Colon (tissue), 2 donors: ENCODE data around the gene AMIGO3.
"Not testable (repeated sequence)": the region's sequence is repeated elsewhere in the genome, so short reads cannot be mapped to it uniquely, and the experiment has no call there.

Experiments used
- FAIRE-seq: peaks from 2 replicates; lab custom pipeline; 2012; peaks lifted over from hg19 to GRCh38; lab: Jason Lieb, UNC
- donor health status: control.
- donor health status: control.

AMIGO3 gene

DNA sequence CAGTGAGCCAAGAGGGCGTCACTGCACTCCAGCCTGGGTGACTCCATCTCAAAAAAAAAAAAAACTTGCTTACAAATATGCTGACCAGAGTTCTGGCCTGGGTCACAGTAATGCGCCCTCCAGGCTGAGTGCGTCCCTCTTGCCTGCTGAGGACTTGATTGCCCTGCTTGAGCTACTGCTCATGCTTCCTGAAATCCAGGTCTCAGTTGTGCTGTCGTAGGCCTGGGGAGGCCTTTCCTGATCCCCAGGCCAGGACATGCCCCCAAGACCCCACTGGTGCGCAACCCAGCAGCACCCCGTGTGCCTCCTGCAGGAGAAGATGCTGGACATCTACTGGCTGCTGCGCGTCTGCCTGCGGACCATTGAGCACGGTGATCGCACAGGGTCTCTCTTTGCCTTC is 7.3 kb downstream of the AMIGO3 start:
- FAIRE-seq: no peak

DNA sequence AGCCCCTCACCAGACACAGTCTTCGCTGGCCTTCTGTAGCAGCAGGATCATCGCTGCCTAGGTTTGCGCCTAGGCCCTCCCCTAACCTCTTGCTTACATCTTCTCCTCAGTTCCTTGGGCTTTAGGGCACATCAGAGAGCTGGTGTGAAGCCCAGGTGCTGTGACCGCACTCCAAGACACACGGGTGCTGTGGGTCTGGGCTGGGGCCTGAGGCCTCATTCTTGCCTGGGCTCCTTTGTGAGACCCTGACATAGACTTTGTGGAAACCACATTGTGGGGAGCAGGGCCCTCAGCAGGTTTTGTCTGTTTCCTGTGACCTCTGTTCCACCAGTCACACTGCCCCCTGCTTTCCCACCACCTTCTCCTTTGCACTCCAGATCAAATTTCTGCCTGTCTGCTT is 8.0 kb downstream of the AMIGO3 start:
- FAIRE-seq: no peak

DNA sequence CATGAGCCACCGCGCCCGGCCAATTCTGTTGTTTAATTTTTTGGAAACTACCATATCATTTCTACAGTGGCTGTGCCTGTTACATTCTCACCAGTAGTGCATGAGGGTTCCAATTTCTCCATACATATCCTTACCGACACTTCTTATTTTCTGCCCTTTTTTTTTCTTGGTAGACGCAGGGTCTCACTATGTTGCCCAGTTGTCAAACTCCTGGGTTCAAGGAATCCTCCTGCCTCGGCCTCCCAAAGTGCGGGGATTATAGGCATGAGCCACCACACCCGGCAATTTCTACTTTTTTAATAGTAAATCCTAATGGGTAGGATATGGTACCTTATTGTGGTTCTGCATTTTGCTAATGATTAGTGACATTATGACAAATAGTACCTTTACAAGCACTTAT is 9.6 kb downstream of the AMIGO3 start:
- no peak for FAIRE-seq

DNA sequence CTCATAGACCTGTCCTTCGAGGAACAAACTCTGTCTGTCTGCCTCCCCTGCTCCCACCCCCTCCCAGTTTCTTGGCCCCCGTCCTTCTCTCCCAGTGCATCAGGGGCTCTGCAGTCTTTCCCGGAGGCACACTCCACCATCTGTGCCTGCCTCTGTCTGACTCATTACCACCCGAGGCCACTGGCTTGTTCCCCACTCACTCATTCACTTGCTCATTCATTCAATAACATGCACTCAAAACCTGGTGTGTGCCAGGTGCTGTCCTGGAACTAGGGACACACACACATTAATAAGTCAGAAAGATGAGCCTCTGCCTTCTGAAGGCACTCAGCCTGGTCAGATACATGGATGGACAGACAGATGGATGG is 12.4 kb downstream of the AMIGO3 start:
- no peak for FAIRE-seq

DNA sequence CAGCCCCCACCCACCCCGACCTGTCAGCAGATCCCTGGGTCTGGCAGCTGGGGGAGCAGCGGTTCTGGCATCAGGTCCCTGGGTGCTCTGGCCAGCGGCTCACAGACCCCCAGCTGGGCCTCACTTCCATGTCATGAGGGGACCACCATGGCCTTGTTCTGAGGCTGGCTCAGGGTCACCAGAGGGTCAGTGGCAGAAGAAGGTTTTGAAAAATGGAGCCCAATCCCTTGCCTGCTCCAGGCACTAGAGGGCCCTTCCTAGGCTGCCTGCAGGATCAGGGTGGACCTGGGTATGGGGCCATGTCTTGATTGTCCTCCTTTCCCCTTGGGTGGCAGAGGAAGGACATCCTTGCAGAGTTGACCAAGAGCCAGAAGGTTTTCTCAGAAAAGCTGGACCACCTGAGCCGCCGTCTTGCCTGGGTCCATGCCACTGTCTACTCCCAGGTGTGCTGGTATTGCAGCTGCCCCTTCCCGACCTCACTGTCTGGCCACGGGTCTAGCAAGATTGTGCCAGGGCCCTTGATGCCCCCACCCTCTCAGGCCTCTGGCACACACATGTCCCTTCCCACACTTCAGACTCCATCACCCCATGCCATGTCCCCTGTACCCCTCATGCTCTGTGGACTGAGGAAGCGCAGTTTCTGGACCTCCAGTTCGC is 12.9 kb downstream of the AMIGO3 start:
- no peak for FAIRE-seq

DNA sequence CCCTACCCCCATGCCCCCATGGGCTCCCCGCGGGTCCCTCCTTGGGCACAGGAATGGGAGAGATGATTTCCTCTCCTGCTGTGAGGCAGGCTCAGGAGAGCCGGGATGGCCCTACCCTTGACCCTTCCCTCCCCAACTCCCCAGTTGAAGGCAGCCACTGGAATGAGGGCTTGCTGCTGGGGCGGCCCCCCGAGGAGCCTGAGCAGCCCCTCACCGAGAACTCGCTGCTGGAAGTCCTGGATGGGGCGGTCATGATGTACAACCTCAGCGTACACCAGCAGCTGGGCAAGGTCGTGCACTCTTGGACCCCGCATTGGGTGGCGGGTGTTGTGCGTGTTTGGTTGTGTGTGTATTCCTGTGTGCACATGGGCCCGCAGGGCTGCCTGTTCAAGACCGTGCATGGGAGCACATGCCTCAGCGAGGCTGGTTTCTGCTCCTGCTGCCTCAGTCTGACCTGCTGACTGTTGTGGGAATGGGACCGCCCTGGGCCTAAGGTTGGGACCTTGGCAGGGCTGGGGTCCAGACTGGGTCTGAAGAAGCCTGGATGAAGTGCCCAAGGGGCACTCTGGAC is 14.0 kb downstream of the AMIGO3 start:
- no peak for FAIRE-seq

DNA sequence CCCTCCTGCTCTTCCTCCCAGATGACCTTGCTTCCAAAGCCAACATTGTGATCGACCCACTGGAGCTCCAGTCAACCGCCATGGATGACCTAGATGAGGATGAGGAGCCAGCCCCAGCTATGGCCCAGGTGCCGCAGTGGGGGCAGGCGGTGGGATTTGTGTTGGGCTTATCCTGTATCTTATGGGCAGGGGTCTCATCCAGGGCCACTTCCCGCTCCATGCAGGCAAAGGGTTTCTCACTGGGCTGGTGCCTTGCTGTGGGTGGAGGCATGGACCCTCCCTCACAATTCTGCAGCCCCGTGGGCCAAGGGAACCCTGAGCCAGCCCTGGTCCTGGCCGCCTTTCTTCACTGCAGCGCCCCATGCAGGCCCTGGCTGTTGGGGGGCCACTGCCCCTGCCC is 14.9 kb downstream of the AMIGO3 start:
- no peak for FAIRE-seq

DNA sequence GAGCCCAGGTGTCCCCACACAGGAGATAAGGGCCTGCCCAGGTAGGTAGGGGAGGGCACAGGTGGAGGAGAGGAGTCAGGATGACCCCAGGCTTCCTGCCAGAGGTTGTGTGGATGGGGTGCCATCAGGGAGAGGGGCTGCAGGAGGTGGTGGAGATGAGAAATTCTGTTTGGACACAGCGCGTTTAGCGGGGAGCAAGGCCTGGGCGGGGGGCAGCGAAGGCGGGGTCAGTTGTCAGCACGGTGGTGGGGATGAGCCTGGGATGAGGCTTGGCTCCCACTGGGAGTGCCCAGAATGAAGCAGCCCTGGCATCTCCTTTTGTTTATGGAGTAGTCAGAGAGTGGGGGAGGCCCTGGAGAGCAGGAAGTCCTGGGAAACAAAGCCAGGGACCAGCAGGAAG is 15.5 kb downstream of the AMIGO3 start:
- no peak for FAIRE-seq

DNA sequence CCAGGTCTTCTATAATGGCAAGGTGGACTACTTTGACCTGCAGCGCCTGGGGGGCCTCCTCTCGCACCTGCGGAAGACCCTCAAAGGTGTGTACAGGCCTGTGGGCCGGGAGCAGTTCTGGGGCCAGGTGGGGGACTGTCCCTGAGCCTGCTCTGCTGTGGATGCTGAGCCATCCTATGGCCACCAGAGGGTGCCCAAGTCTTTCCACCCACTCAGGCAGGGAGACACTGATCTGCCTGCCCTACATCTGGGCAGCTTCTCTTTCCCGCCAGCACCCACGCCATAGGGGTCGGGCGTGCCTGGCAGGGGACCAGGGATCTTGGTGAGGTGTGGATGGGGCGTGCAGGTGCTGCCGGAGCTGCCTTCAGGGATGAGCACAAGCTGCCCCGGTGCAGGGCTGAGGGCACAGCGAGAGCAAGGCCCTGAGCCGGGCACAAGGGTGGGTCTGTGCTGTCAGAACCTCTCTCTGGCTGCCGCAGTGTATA is 16.0 kb downstream of the AMIGO3 start:
- FAIRE-seq: no peak

DNA sequence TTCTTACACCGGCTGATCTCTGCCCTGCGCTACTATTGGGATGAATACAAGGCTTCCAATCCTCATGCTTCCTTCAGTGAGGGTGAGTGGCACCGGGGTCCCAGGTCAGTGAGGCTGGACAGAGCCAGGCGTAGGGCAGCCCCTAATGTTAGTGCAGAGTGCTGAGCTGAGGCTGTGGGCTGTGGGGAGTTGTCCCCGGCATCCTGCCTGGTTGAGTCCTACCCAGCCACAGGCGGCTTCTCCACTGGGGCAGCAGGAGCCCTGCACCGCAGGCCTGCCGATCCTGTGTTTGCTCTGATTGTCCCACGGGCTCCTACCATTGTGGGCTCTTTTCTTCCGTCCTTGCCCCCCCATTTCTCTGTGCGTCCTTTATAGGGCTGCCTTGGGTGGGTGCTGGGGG is 16.8 kb downstream of the AMIGO3 start:
- FAIRE-seq: no peak

DNA sequence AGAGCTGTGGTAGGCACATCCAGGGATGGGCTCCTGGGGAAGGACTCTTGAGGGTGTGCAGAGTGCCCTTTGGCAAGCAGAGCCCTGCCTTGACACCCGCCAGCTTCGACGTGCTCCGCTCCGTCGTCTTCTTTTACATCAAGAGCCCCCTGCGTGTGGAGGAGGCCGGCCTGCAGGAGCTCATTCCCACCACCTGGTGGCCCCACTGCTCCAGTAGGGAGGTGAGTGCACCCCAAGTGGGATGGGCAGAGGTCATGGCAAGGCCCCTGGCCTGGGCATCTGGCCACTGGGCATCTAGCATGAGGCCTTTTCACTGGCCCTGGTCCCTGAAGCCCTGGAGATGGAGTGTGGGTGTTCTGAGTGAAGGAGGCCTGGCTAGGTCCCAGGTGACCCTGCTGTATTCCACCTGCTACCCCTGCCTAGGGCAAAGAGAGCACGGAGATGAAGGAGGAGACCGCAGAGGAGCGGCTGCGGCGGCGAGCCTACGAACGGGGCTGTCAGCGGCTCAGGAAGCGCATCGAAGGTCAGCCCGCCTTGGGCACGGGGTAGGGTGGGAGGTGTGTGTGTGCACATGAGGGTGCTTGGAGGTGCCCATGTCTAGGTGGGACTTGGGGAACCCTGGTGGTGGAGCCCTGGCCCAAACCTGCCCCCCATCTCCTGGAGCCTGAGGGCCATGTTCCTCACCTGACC is 18.0 kb downstream of the AMIGO3 start:
- FAIRE-seq: no peak

DNA sequence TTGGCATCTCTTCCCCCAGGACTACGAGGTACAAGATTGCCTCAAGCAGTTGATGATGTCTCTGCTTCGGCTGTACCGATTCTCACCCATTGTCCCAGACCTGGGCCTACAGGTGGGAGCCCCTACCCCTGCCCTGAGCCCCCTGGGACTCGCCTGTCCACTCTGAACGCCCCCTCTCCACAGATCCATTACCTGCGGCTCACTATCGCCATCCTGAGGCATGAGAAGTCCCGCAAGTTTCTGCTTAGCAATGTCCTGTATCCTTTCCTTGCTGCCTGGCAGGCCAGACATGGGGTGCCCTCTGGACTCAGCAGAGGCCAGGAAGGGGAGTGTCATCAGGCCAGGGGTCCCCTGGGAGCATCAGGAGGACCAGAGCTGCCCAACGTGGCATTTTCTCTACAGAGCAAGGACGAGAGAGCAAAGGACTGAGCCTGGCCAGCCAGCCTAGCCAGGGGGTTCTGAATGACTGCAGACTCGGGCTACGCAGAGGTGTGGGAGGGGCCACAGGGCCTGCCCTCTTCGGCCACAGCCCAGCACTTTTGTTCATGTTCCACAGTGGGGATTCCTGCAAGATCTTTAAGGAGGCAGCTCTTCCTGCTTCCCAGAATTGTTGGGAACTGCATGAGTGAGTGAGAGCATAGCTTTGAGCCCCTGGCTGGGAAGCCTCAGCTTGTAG is 18.9 kb downstream of the AMIGO3 start:
- no peak for FAIRE-seq

DNA sequence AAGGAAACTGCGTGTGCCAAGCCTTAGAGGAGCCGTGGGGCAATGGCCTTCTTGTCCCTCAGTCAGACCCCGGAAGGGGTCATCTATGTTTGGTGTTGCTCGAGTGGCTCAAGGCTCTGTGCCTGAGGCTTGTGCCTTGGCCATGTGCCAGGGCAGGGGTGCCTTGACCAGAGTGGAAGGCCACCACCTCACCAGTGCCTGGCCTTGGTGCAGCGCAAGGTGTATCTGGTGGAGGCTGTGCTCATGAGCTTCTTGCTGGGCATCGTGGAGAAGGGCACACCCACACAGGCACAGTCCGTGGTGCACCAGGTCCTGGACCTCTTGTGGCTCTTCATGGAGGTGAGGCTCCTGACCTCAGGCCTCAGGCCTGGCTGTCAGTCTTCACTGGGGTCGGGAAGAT is 19.5 kb downstream of the AMIGO3 start:
- FAIRE-seq: no peak

DNA sequence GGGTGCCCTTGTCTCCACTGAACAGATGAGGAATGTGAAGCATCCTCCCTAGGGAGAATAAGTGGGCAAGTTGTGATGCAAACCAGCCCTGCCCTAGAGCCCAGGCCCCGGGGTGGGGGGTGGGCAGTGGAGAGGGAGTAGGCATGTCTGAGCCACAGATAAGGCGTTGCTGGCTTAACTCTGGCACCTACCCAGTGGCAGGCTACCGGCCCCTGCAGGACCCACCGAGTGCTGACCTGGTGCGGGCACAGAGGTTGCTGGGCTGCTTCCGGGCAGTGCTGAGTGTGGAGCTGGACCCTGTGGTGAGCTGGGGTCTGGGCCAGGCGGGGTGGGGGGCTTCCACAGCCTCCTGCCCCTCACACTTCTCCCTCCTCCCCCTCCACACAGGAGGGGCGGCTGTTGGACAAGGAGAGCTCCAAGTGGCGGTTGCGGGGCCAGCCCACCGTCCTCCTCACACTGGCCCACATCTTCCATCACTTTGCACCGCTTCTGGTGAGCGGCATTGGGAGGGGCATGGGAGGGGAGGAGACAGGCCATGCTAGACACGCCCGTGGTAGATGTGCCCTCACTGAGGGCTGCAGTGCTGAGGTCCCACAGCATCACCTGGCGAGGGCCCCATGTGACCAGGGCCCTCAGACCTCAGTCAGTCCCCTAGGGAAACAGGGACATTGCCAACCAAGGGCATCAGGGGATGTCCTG is 20.1 kb downstream of the AMIGO3 start:
- FAIRE-seq: no peak

DNA sequence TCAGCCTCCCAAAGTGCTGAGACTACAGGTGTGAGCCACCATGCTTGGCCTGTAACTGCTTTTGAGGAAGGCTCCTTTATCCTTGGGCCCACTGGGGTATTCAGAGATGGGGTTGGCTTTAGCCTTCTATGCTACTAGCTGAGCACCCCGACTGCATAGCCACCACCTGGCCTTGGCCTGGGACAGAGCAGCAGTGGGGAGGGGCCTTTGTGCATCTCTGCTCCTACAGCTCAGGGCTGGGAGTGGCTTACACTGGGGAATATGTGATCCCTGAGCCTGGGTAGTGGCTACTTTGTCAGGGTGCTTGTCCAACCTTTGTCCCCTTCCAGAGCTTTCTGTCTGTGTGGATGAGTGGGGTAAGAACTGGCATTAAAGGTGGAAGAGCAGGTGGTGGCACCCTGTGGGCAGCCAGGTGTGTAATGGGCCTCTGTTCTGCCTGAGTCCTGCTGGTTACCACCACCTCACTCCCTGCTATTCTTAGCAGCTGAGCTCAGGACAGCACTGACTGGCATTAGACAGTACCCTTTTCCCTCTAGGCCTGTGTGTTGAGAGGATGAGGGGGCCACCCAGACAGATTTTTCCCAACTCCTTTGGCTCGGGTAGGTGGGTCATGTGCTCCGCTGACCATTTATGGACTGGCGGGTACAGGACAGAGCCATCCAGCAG is 24.0 kb downstream of the AMIGO3 start:
- FAIRE-seq: not testable (repeated sequence)

DNA sequence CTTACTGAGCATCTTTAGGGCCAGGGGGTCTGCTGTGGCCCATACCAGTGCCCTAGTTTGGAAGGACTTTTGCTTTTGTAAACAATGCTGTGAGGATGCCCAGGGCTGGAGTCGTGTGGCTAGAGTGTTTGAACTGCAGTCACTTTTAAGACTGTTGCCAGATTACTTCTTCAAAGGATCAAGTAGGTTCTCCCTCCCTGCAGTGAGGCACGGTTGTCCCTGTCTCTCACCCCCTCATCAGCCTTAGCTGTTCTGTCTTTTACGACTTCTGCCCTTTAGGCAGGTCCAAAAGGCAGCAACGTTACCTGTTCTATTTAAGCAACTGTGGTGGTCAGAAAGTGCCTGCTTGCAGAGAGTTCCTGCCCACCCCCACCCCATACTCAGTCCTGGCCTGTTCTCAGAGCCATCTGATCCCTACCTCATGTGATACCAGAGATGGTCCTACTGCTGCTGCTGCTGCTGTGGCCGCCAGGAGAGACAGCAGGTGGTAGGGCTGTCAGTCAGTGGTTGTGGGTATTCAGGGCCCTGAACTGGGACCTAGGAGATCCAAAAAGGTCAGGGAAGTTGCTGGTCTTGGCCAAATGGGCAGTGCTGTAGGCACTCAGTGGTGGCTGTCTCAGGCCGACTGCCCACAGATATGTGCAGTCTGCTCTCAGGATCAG is 24.9 kb downstream of the AMIGO3 start:
- not testable (repeated sequence) for FAIRE-seq

DNA sequence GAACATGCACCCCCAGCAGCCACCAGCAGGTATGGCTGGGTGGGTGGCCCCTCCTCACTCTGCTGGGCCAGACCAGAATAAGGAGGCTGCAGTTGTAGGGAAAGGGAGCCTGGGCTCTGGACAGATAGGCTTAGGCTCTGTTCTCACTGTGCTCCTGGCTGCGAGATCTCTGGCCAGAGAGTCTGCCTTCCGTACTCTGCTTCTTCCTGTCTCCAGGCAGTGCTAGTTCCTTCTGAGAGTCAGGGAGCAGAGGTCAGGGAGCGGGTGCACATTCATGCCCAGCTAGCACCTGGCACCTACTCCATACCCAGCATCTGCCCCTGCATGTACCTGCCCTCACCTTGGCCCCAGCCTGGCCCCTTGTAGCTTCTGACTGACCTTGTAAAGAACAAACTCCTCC is 28.0 kb downstream of the AMIGO3 start:
- FAIRE-seq: not testable (repeated sequence)

DNA sequence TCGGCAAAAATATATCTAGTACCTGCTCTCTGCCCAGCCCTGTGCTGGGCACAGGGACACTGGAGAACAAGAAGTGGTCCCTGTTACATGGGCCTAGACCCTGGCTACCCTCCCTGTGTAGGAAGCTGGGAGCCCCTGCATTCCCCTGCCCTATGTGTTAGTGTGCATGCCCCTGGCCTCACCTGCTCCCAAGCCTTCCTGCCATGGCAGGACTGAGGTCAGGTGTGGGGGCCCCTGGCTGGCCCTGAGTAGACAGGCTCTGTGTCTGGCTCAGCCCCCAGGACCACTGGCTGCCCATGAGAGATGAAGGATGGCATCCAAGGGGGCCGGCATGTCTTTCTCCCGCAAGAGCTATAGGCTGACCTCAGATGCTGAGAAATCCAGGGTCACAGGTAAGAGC is 28.6 kb downstream of the AMIGO3 start:
- not testable (repeated sequence) for FAIRE-seq

DNA sequence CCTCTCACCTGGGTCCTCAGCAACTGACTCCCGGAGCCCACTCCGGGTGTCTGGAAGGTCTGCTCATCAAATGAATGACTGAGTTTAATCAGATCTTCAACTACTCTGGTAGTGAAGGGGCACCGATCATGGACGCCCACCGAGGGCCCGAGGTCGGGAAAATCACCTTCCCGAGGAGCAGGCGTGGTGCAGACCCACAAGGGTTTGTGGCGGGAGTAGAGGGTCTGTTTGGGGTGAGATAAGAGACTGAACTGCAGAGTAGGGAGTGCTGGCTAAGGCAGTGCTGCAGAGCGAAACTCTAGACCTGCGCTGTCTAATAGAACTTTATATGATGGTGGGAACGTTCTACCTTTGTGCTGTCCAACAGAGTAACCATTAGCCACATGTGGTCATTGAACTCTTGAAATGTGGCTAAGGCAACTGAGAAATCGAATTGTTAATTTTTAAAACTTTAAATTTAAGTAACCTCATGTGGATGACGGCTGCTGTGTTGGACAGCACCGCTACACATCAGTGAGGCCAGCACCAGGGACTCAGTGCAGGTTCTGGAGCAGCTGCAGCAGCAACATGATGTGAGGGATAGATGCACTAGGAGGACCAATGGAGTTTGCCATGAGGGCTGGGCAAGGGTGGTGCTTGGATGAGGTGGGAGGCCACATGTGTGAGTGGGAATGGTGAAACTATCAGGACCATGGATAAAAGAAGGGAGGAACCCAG is 29.4 kb downstream of the AMIGO3 start:
- not testable (repeated sequence) for FAIRE-seq

DNA sequence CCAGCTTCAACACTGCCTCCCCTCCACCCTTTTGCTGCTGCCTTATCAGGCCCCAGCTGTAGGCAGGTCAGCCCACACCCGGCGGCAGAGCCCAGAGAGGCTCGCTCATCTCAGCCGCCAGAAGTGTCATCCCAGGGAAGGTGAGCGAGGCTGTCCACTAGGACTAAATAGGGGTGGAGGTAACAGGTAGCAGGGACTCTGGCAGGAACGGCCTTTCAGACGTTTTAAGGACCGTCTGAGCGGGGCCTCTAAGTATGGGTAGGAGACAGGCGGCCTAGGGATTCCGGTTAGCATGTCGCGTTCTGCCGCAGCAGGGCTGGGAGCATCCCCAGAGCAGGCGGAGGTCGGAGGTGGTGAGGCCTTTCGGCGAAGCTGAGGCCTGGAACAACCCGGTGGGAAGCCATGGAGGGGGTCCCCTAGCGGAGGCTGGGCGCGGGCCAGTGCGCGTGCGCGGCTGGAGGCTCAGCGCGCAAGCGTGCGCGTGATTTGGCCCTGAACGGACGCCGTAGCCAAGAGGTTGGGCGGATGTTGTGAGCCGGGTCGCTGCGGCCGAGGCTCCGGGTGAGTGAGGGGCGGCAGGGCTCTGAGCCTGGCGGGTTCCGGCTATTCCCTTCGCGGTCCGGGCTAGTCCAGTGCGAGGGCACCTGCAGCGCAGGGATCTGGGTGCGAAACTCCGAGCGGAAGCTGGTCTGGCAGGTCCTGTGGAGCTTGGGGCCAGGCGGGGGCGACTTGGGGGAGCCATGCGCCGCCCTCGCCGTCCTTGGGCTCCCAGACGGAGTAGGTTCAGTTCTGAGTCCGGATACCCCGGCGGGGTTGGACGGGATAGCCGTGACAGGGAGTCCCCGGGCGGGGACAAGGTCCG is 30.2 kb downstream of the AMIGO3 start, which contains the start of the genes MST1 and RNF123:
TSS of gene MST1 (minus strand) at position 429 of the 862 bp plus-strand sequence. CDS start 783 bp downstream, outside the sequence.
TSS of gene RNF123 (plus strand) at position 512 of the 862 bp plus-strand sequence. CDS start 1,609 bp downstream, outside the sequence.
- no peak for FAIRE-seq
